Measurements from ENCODE around the gene SMIM28. TPM values are rescaled to one million over a fixed set of nuclear protein-coding genes. Genes with fewer than 3 reads are reported as not detected.

Gene SMIM28
- total and polyA plus RNA-seq, 2 of the 4 experiments (the other 2 are of a cell fraction) = not detected

- H3K9me3 ChIP-seq (ENCODE audit: control insufficient read depth, insufficient read depth, low read length) = no peaks in the 10 kb centered on the region
- no peaks in the 10 kb centered on the region; the same call in 1 of the 2 replicates for H4K20me1 ChIP-seq (ENCODE audit: insufficient read depth, low read length)
- H3K23ac ChIP-seq (ENCODE audit: low read depth, low read length) = no peak overlapping the region
- H3K9me1 ChIP-seq (ENCODE audit: insufficient read depth, low read length) = peaks cover 19% of the 10 kb centered on the region
- no peak overlapping the region for H2BK15ac ChIP-seq (ENCODE audit: low read depth, low read length)
- H2AFZ ChIP-seq (replicated peaks; ENCODE audit: low read length, poor library complexity) = no peak overlapping the region
- no peak overlapping the region for H3K27ac ChIP-seq (ENCODE audit: insufficient read depth, low read length)
- H2BK120ac ChIP-seq (ENCODE audit: low read depth, low read length) = no peak overlapping the region
- no peak for ATAC-seq (ENCODE audit: low read depth)
- no peak overlapping the region for H4K91ac ChIP-seq (ENCODE audit: insufficient read depth, low read depth, low read length)
- H3K4ac ChIP-seq (ENCODE audit: low read depth, low read length) = no peak overlapping the region
- no peak for DNase-seq
- peaks cover 12% of the 10 kb centered on the region for H3K4me1 ChIP-seq (ENCODE audit: control insufficient read depth, insufficient read depth, low read length)
- no peak for TF ChIP-seq MAZ (IDR thresholded peaks at IDR 0.05; ENCODE audit: borderline replicate concordance, low read depth, low read length)
- no peak for TF ChIP-seq CEBPB (IDR thresholded peaks at IDR 0.05; ENCODE audit: low read depth, low read length)
- no peak for TF ChIP-seq NFE2L2 (IDR thresholded peaks at IDR 0.05; ENCODE audit: low read depth, low read length)
- no peak for TF ChIP-seq CHD1 (IDR thresholded peaks at IDR 0.05; ENCODE audit: low read depth, low read length)
- no peak for TF ChIP-seq RAD21 (IDR thresholded peaks at IDR 0.05; ENCODE audit: low read length)
- no peak for TF ChIP-seq ELK1 (IDR thresholded peaks at IDR 0.05; ENCODE audit: borderline replicate concordance, low read depth, low read length)
- no peak for TF ChIP-seq POLR2A (IDR thresholded peaks at IDR 0.05; ENCODE audit: low read depth, low read length)
- no peak for TF ChIP-seq MAFK (IDR thresholded peaks at IDR 0.05; ENCODE audit: low read depth, low read length)
- no peak overlapping the region for H3K4me3 ChIP-seq (ENCODE audit: insufficient read depth, low read depth, low read length)
- dilution Hi-C loops (cut with HindIII; ENCODE audit: low sequenced_read_pairs, unreplicated experiment) = no loop called here
- no peak overlapping the region for H3K14ac ChIP-seq (replicated peaks; ENCODE audit: low read depth, low read length)
- ChIA-PET POLR2A (ENCODE audit: unreplicated experiment) (no interaction called here), CTCF (interaction anchor here (0.5 to 0.9 kb wide), 2 partner anchors 360 to 793 kb away, joined by 3 to 4 read pairs; no protein-coding TSS in a partner anchor)
- H3K18ac ChIP-seq (ENCODE audit: low read depth, low read length) = no peak overlapping the region
- H3K27me3 ChIP-seq (ENCODE audit: control insufficient read depth, insufficient read depth, low read length) = no peaks in the 10 kb centered on the region
- no peak overlapping the region for H2AK9ac ChIP-seq (replicated peaks; ENCODE audit: low read depth, low read length, poor library complexity)
- no peak overlapping the region for H2BK5ac ChIP-seq (ENCODE audit: low read depth, low read length, poor library complexity, severe bottlenecking)
- H3K56ac ChIP-seq (ENCODE audit: extremely low read depth, insufficient read depth, low read length) = no peak overlapping the region
- no CpG with 5 or more reads among the region's 5 CpGs for WGBS, 2 experiments (ENCODE audit: extremely low coverage in 2 of 2, insufficient read length in 1 of 2)
- H2BK20ac ChIP-seq (ENCODE audit: low read depth, low read length) = no peak overlapping the region
- BruUV-seq (replicated peaks) = no TSS peak
- H2AK5ac ChIP-seq (ENCODE audit: low read depth, low read length) = no peak overlapping the region
- no peak overlapping the region for H3K9ac ChIP-seq (ENCODE audit: low read depth, low read length)
- H3K36me3 ChIP-seq (ENCODE audit: control insufficient read depth, insufficient read depth, low read length) = peaks cover 23% of the 10 kb centered on the region
- peaks cover 22 to 43% of the 10 kb centered on the region in 2 experiments for H3K79me1 ChIP-seq (ENCODE audit: low read depth in 1 of 2, low read length in 2 of 2)
- in situ Hi-C loops (cut with MboI; ENCODE audit: low sequenced_read_pairs) = loop anchor here (25.0 kb wide), 1 partner anchor 569 kb away; no protein-coding TSS in a partner anchor
- intact Hi-C loops (cut with micrococcal nuclease) = loop anchor here (2.0 kb wide), 1 partner anchor 289 kb away; no protein-coding TSS in a partner anchor
- no peak overlapping the region for H4K5ac ChIP-seq (ENCODE audit: low read depth, low read length)
- no peak overlapping the region for H3K4me2 ChIP-seq (ENCODE audit: low read depth, low read length)
- no peak overlapping the region for H4K8ac ChIP-seq (ENCODE audit: low read depth in 2 of 2, low read length in 2 of 2)
Observed at GRCh38 chr6:138405816-138406413, 28.2 kb downstream of the SMIM28 start.
